Glutamatergic neuron (in vitro differentiated cells): ENCODE measurements around the gene ZNF662. TPM values are rescaled to one million over a fixed set of nuclear protein-coding genes. Genes with fewer than 3 reads are reported as not detected.

ENCODE experiments used
- DNase-seq: peaks from one replicate; pipeline ENCODE4 v3.0.0; 2022
- H3K27ac Mint-ChIP-seq: one replicate; pipeline ENCODE4 v1.8.0; 2020; ENCODE audit warnings: mild to moderate bottlenecking, mixed read lengths, inconsistent platforms; ENCODE audit not compliant: unreplicated experiment
- H3K27me3 Mint-ChIP-seq: one replicate; pipeline ENCODE4 v1.8.0; 2020; ENCODE audit warnings: mild to moderate bottlenecking, moderate library complexity, mixed read lengths, inconsistent platforms; ENCODE audit not compliant: unreplicated experiment
- H3K36me3 Mint-ChIP-seq: one replicate; pipeline ENCODE4 v1.8.0; 2020; ENCODE audit warnings: mild to moderate bottlenecking, mixed read lengths, inconsistent platforms; ENCODE audit not compliant: unreplicated experiment
- H3K4me1 Mint-ChIP-seq: one replicate; pipeline ENCODE4 v1.8.0; 2020; ENCODE audit warnings: mild to moderate bottlenecking, low read depth, mixed read lengths, inconsistent platforms; ENCODE audit not compliant: unreplicated experiment
- H3K4me3 Mint-ChIP-seq: one replicate; pipeline ENCODE4 v1.8.0; 2020; ENCODE audit warnings: mild to moderate bottlenecking, mixed read lengths, inconsistent platforms; ENCODE audit not compliant: unreplicated experiment
- H3K9me3 Mint-ChIP-seq: one replicate; pipeline ENCODE4 v1.8.0; 2020; ENCODE audit warnings: mild to moderate bottlenecking, moderate library complexity, mixed read lengths, inconsistent platforms; ENCODE audit not compliant: unreplicated experiment
- CTCF ChIP-seq: fragments of 200-600 bp; sonication (generic); IDR thresholded peaks from one replicate; pipeline ENCODE4 v1.5.0; 2021; ENCODE audit not compliant: partially characterized antibody, unreplicated experiment
- total RNA-seq: library from RNA; stranded (reverse); fragmentation: NEBNext Ultra II Directional; extraction: Animal tissue kit (Norgen Biotek cat#: 25700); gene quantifications from one replicate; pipeline ENCODE4 v1.2.1, GENCODE V29; 2021; ENCODE audit not compliant: unreplicated experiment

Gene ZNF662
- total RNA-seq, 1 donor from 2014 or later = 16.3 TPM

GRCh38 chr3:42875325-42876151, 30.4 kb upstream of the ZNF662 start, which contains the start of gene CYP8B1:
Gene CYP8B1 (minus strand): TSS chr3:42875879. CDS start chr3:42875816, 63 bp downstream.
- Mint-ChIP-seq H3K4me3 (no peak within 1 kb of the TSS), H3K27ac (no peak within 1 kb of the TSS), H3K36me3 (no peaks in the 10 kb centered on the region), H3K27me3 (peaks cover 9% of the 10 kb centered on the region), H3K4me1 (no peaks in the 10 kb centered on the region), H3K9me3 (peaks cover 7% of the 10 kb centered on the region)
- TF ChIP-seq CTCF = no peak
- no peak for DNase-seq

GRCh38 chr3:42876401-42876800, 29.5 kb upstream of the ZNF662 start:
- DNase-seq = no peak
- no peak for TF ChIP-seq CTCF
- H3K4me1 Mint-ChIP-seq = peaks cover 3% of the 10 kb centered on the region
- peaks cover 12% of the 10 kb centered on the region for H3K27me3 Mint-ChIP-seq
- H3K9me3 Mint-ChIP-seq = peaks cover 9% of the 10 kb centered on the region
- no peaks in the 10 kb centered on the region for H3K36me3 Mint-ChIP-seq
- H3K4me3 Mint-ChIP-seq = no peak overlapping the region
- no peak overlapping the region for H3K27ac Mint-ChIP-seq

- peaks cover 5% of the 10 kb centered on the region for H3K4me1 Mint-ChIP-seq
- no peaks in the 10 kb centered on the region for H3K36me3 Mint-ChIP-seq
- H3K27me3 Mint-ChIP-seq = peaks cover 12% of the 10 kb centered on the region
- H3K27ac Mint-ChIP-seq = no peak overlapping the region
- peaks cover 9% of the 10 kb centered on the region for H3K9me3 Mint-ChIP-seq
- TF ChIP-seq CTCF = no peak
- no peak overlapping the region for H3K4me3 Mint-ChIP-seq
- no peak for DNase-seq
Observed at GRCh38 chr3:42876940-42877720, 28.8 kb upstream of the ZNF662 start.

GRCh38 chr3:42877881-42878280, 28.1 kb upstream of the ZNF662 start:
- H3K27me3 Mint-ChIP-seq = peaks cover 9% of the 10 kb centered on the region
- TF ChIP-seq CTCF = no peak
- H3K27ac Mint-ChIP-seq = no peak overlapping the region
- peaks cover 5% of the 10 kb centered on the region for H3K4me1 Mint-ChIP-seq
- H3K4me3 Mint-ChIP-seq = no peak overlapping the region
- DNase-seq = no peak
- peaks cover 9% of the 10 kb centered on the region for H3K9me3 Mint-ChIP-seq
- H3K36me3 Mint-ChIP-seq = no peaks in the 10 kb centered on the region
